NCI-H2107 (cell line): ENCODE measurements around the gene LPAR3.
"Not testable (repeated sequence)": the region's sequence is repeated elsewhere in the genome, so short reads cannot be mapped to it uniquely, and the experiment has no call there.

Experiments used
- DNase-seq: peaks from one replicate; lab custom pipeline; 2025; lab: John Stamatoyannopoulos, UW

Gene LPAR3

GRCh38 chr1:84902727-84903126, 9.7 kb upstream of the LPAR3 start:
- DNase-seq = not testable (repeated sequence)

DNA sequence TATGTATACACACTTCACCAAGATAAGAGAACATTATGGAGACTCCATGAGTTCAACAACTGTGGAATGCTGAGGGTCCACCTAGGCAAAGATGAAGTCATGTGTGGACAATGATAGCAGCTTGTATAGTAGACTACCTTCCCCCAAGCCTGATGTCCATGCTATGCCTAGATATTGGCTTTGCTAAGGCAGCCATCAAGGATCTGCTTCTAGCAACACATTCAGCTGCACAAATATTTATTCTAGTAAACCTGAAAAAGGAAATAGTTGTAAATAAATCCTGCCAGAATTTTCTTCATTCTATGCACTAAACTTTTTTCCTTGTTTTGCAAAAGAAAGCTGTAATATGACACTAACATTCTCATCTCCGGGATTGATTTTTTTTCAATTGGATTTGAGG, 7.0 kb upstream of the LPAR3 start:
- DNase-seq = no peak

DNA sequence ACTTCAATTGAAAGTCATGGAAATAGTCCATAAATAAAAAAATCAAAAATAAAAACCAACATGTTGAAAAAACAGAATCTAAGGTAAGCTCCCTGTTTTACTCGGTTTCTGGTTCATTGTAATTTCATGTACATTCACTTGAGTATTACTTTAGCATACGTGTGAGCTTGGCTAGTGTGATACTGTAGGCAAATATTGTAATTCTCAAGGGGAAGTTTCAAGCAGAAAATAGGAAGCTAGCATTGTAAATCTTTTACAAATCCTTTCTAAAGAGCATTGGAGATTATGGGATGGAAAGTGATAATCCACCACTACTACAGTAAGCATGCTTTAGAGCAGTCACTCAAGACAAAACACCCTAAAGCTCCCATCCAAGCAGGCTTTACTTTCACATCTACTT, 3.3 kb upstream of the LPAR3 start:
- DNase-seq = no peak

- DNase-seq = no peak
These were observed 2.4 kb downstream of the LPAR3 start for GRCh38 chr1:84890566-84890965.

- DNase-seq = no peak
These were observed 3.6 kb downstream of the LPAR3 start for GRCh38 chr1:84889437-84889836.

- DNase-seq = no peak
These were observed 4.3 kb downstream of the LPAR3 start for GRCh38 chr1:84888753-84889152.

GRCh38 chr1:84887261-84887934, 5.6 kb downstream of the LPAR3 start:
- DNase-seq = no peak

GRCh38 chr1:84885469-84885868, 7.5 kb downstream of the LPAR3 start:
- DNase-seq = no peak

- DNase-seq = no peak
These were observed 8.2 kb downstream of the LPAR3 start for GRCh38 chr1:84884671-84885389.

GRCh38 chr1:84883286-84883685, 9.7 kb downstream of the LPAR3 start:
- no peak for DNase-seq

DNA sequence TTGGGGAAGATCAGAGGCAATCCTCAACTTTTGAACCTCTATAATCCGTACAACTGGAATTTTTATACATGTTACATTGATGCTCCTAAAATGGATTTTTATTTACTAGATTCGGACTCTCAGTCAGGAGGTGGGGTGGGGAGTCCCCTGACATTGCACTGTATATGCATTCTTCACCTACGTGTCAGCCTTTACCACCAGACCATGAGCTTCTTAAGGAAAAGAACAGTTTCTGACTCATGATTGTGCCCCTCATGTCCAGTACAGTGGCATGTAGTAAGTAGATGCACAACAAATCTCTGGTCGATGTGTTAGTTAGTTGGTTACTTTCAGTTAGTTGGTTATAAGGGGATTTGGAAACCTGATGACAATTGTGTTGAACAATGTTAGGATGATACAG, 15.4 kb downstream of the LPAR3 start:
- no peak for DNase-seq

GRCh38 chr1:84876353-84876752, 16.7 kb downstream of the LPAR3 start:
- DNase-seq = no peak

- no peak for DNase-seq
These were observed 19.6 kb downstream of the LPAR3 start for GRCh38 chr1:84873366-84873765.

DNA sequence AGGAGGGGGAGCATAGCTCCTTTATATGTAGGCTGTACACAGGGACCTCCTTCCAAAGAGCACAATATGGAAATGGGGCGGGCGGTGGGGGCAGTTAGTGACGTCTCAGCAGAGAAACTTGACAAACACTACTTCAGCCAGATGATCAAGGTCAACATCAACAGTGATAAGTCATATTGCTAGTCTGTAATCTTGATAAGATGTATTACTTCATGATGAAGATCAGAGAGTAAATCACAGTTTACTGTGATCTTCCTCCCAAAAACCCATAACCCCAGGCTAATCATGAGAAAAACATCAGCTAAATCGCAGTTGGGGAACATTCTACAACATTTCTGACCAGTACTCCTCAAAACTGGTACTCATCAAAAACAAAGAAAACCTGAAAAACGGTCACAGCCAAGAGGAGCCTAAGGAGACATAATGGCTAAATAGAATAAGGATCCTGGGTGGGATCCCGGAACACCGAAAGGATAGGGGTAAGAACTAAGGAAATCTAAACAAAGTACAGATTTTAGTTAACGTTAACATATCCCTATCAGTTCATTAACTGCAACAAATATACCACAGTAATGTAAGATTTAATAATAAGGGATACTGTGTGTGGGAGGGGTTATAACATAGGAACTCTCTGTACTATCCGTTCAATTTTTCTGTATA, 20.2 kb downstream of the LPAR3 start:
- DNase-seq = no peak

GRCh38 chr1:84871181-84871580, 21.8 kb downstream of the LPAR3 start:
- DNase-seq = no peak

DNA sequence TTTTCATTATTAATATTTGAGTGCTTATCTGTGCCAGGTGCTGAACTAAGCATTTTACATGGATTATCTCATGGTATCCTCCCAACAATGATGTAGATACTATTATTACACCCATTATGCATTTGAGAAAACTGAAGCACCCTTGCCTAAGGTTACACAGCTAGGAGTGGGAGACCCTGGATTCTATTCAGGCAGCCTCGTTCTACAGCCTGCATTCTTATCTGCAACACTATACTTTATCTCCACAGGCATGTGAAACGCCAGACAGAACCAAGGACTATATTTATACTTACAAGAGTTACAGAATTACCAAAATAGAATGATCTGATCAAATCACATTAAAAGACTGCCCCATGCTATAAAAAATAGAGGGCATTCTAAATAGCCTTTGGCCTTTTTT, 22.4 kb downstream of the LPAR3 start:
- no peak for DNase-seq

GRCh38 chr1:84869720-84870119, 23.3 kb downstream of the LPAR3 start:
- no peak for DNase-seq

DNA sequence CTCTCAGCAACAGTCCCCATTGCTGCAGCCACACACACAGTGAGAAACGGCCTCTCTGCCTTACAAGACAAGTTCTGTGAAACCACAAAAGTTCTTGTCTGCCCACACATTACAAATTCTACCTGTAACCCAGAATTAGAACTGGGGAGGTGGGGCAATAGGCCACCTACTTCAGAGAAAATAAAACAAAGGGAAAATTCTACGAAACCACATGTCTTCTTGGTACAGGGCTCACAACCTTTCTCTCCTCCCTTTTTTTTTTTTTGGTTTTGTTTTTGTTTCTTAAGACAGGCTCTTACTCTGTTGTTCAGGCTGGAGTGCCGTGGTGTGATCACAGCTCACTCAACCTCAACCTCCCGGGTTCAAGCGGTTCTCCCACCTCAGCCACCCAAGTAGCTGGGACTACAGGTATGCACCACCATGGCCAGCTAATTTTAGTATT, 30.2 kb downstream of the LPAR3 start:
- no peak for DNase-seq

- DNase-seq = no peak
These were observed 30.9 kb downstream of the LPAR3 start for GRCh38 chr1:84861988-84862644.

- no peak for DNase-seq
These were observed 31.5 kb downstream of the LPAR3 start for GRCh38 chr1:84861516-84861915.

- DNase-seq = no peak
These were observed 33.1 kb downstream of the LPAR3 start for GRCh38 chr1:84859866-84860265.

DNA sequence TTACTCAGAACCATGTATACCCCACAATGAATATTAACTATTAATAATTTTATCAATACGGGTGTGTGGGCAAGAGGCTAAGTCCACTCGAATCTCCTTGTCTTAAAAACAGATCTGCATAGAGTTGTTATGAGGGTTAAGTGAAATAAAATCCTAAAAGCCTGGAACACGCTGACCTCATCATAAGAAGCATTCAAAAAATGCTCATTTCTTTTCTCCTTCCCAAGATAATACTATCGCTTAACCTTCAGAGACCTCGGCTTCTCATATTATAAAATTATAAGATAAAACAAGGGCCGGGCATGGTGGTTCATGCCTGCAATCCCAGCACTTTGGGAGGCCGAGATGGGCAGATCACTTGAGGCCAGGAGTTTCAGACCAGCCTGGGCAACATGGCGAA, 35.1 kb downstream of the LPAR3 start:
- DNase-seq = no peak
